ENCODE data around the gene PAPPA2.

PAPPA2 gene

DNA sequence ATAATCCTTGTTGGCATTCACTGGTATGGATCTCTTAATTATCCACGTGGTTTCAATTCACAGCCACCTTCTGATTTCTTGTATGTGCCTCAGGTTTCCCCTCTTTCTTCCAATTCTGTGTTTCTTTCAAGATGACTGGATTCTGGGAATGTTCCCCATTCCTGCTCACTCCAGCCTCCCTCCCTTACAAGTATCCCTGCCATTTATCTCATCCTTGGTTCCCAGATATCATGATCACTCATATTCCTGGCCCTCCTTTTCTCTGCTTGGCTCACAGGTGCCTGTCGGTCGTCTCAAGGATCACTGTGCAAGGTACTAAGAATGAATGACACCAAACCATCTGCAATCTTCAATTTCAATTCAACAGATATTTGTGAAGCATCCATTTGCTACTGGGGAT lies 422.4 kb downstream of the PAPPA2 start:
- no peak overlapping the region for H3K4me3 ChIP-seq (ENCODE audit: low read depth, low read length)
- TF ChIP-seq, protein P1, sequence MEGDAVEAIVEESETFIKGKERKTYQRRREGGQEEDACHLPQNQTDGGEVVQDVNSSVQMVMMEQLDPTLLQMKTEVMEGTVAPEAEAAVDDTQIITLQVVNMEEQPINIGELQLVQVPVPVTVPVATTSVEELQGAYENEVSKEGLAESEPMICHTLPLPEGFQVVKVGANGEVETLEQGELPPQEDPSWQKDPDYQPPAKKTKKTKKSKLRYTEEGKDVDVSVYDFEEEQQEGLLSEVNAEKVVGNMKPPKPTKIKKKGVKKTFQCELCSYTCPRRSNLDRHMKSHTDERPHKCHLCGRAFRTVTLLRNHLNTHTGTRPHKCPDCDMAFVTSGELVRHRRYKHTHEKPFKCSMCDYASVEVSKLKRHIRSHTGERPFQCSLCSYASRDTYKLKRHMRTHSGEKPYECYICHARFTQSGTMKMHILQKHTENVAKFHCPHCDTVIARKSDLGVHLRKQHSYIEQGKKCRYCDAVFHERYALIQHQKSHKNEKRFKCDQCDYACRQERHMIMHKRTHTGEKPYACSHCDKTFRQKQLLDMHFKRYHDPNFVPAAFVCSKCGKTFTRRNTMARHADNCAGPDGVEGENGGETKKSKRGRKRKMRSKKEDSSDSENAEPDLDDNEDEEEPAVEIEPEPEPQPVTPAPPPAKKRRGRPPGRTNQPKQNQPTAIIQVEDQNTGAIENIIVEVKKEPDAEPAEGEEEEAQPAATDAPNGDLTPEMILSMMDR (IDR thresholded peaks at IDR 0.05; ENCODE audit: borderline replicate concordance, insufficient read depth, low read depth, low read length), result no peak

DNA sequence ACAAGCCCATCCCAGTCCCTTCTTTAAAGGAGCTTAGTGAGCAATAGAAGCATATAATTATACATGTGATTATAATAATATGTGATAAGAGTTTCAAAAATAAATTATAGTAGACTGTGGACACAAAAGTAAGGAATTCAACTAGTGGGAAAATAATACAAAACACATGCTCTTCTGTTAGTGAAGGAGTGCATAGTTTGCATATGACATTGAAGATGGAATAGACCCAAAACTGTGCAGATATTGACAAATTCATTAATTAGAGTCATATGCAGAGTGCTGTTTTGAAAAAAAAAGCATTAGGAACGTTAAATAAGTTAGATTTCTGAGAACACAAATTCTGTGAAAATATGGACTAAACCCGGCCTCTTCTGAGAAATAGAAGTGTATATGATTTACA lies 422.8 kb downstream of the PAPPA2 start:
- TF ChIP-seq, protein P1 (IDR thresholded peaks at IDR 0.05; ENCODE audit: borderline replicate concordance, insufficient read depth, low read depth, low read length), result no peak
- H3K4me3 ChIP-seq (ENCODE audit: low read depth, low read length), result no peak overlapping the region

GRCh38 chr1:176888471-176889032 lies 425.6 kb downstream of the PAPPA2 start:
- TF ChIP-seq, protein P1 (IDR thresholded peaks at IDR 0.05; ENCODE audit: borderline replicate concordance, insufficient read depth, low read depth, low read length), result no peak
- H3K4me3 ChIP-seq (ENCODE audit: low read depth, low read length), result no peak overlapping the region

DNA sequence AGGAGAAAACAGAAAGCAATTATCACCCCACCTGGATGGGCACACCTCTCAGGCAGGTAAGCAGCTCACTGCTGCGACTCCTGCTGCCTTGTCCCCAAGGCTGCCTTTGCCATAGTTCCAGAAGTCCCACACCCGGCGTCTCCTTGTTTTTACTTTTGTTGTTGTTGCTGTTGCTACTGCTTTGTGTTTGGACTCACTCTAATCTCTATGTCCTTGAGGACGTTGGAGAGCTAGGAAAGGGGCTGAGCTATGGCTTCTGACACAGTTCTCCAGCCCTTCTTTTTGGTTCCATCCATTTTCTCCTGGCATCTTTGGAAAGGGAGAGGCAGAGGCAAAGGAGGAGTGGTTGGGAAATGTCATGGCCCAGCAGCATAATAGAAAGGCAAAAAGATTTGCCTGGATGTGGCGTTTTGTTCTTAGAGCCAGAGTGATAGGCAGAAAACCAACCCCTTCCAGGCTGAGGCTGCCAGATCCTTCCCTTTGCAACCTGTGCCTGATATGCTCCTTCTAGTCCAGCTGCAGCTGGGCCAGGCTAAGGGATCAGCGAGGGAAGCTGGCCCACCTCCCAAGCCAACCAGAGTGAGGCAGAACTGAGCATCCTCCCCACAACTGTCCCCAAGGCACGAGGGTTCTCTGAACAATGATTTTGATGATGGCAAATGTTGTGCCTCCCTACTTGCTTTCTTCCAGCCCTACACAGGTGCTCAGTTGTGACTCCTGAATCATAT lies 430.8 kb downstream of the PAPPA2 start:
- TF ChIP-seq, protein P1 (IDR thresholded peaks at IDR 0.05; ENCODE audit: borderline replicate concordance, insufficient read depth, low read depth, low read length), result no peak
- no peak overlapping the region for H3K4me3 ChIP-seq (ENCODE audit: low read depth, low read length)

DNA sequence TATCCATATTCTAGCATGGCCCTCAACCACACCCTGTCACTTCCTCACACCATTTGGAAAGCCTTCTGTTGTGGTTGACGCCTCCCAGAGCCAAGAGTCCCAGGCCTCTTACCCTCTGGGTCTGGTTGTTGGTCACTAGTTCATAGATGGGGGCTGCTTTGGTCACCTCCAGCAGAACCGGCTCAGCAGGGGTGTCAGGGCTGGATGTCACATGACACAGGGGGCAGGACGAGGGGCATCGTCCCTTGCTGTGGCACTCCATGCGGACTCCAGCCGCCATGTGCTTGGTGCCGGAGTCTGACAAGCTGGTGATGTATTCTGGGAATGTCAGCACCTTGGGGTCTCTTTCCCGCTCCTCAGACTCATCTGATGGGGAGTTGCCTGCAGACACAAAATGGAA lies 431.5 kb downstream of the PAPPA2 start:
- TF ChIP-seq, protein P1 (IDR thresholded peaks at IDR 0.05; ENCODE audit: borderline replicate concordance, insufficient read depth, low read depth, low read length), result no peak
- H3K4me3 ChIP-seq (ENCODE audit: low read depth, low read length), result no peak overlapping the region

Data from GM12875 (cell line).